GM19468 (cell line): ENCODE results near the gene HEMGN.
"Not testable (repeated sequence)": the region's sequence is repeated elsewhere in the genome, so short reads cannot be mapped to it uniquely, and the experiment has no call there.

ENCODE experiments used
- ATAC-seq: cut with Tn5 transposase; IDR thresholded peaks from one replicate; pipeline ENCODE4 v1.9.1; 2021; ENCODE audit warnings: mild to moderate bottlenecking, moderate library complexity, moderate number of reproducible peaks; ENCODE audit not compliant: unreplicated experiment; ENCODE audit errors: extremely low read depth

HEMGN gene

GRCh38 chr9:97966493-97966892, 28.5 kb upstream of the HEMGN start:
- no peak for ATAC-seq

GRCh38 chr9:97964901-97965300, 26.9 kb upstream of the HEMGN start:
- no peak for ATAC-seq

- ATAC-seq = no peak
Observed at GRCh38 chr9:97963232-97963631, 25.3 kb upstream of the HEMGN start.

- no peak for ATAC-seq
Observed at GRCh38 chr9:97962575-97962974, 24.6 kb upstream of the HEMGN start.

GRCh38 chr9:97962136-97962535, 24.2 kb upstream of the HEMGN start:
- no peak for ATAC-seq

GRCh38 chr9:97961361-97961760, 23.4 kb upstream of the HEMGN start:
- ATAC-seq = no peak

GRCh38 chr9:97960678-97961328, 22.8 kb upstream of the HEMGN start:
- not testable (repeated sequence) for ATAC-seq

- no peak for ATAC-seq
Observed at GRCh38 chr9:97959585-97959984, 21.6 kb upstream of the HEMGN start.

- no peak for ATAC-seq
Observed at GRCh38 chr9:97958812-97959511, 21.0 kb upstream of the HEMGN start.

- ATAC-seq = no peak
Observed at GRCh38 chr9:97956331-97956730, 18.4 kb upstream of the HEMGN start.

GRCh38 chr9:97954550-97954989, 16.6 kb upstream of the HEMGN start:
- ATAC-seq = no peak

GRCh38 chr9:97950873-97951272, 12.9 kb upstream of the HEMGN start:
- ATAC-seq = not testable (repeated sequence)

- ATAC-seq = not testable (repeated sequence)
Observed at GRCh38 chr9:97947094-97947493, 9.1 kb upstream of the HEMGN start.

GRCh38 chr9:97945470-97945869, 7.5 kb upstream of the HEMGN start:
- ATAC-seq = not testable (repeated sequence)

GRCh38 chr9:97944612-97945011, 6.6 kb upstream of the HEMGN start:
- no peak for ATAC-seq

- no peak for ATAC-seq
Observed at GRCh38 chr9:97943308-97943855, 5.4 kb upstream of the HEMGN start.

GRCh38 chr9:97941323-97941722, 3.4 kb upstream of the HEMGN start:
- no peak for ATAC-seq

GRCh38 chr9:97940741-97941140, 2.8 kb upstream of the HEMGN start:
- no peak for ATAC-seq

- ATAC-seq = no peak
Observed at GRCh38 chr9:97940233-97940632, 2.3 kb upstream of the HEMGN start.

- no peak for ATAC-seq
Observed at GRCh38 chr9:97936998-97937397, 974 bp downstream of the HEMGN start.

- no peak for ATAC-seq
Observed at GRCh38 chr9:97935276-97935675, 2.7 kb downstream of the HEMGN start.
